ENCODE results near the gene DSTN. TPM values are rescaled to one million over a fixed set of nuclear protein-coding genes. Genes with fewer than 3 reads are reported as not detected.

The DSTN gene
- total and polyA plus RNA-seq, 4 donors: 174 to 405 (median 314) TPM

DNA sequence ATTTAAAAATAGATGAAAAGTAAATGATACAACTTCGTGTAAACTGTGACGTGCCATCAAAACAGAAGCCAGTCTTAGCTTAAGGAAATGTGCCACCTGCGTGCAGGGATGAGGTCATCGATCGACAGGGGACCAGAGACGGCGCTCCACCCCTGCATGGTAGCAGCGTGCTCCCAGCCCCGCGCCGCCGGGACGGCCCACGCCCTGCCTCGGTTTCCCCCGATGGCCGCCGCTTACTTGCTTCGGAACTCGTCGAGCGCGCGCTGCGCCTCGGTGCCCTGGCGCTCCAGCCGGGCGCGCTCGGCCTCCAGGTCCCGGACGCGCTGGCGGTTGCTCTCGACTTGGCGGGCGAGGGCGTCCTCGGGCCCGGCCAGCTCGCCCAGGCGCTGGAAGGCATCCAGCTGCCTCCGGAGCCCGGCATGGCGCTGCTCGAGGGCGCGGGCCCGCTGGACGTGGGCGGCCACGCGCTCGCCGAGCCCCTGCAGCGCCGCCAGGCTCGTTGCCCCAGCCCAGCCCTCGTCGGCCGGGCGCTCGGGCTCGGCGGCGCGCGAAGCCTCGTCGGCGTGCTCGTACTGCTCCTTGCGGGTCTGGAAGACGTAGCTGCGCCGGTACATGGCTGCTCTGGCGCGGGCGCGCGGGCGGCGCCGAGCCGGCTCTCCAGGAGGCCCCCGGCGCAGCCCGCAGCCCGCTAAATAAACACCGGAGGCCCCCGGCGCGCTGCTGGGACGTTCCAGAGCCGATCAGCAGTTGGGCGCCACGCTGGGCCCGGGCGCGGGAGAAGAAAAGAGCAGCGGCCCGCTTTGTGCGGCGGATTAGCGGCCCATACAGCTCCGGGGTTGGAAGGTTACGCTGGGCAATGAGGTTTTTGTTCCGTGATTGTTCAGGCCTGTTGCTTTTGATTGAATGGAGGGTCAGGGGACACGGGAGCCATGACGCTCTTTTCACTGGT is 38.9 kb upstream of the DSTN start, which contains the start of gene BFSP1:
Gene BFSP1, minus strand, starts transcription at position 664 of the 949 bp plus-strand sequence. Its CDS starts 50 bp downstream, at position 614.
- H3K4me3 ChIP-seq (ENCODE audit: low read depth, low read length): peak within 1 kb of the TSS; percentile 38
- H3K27ac ChIP-seq (ENCODE audit: low read depth, low read length): no peak within 1 kb of the TSS
- WGBS (ENCODE audit: insufficient coverage): under 1% methylated on average over 111 of the region's 111 CpGs

DNA sequence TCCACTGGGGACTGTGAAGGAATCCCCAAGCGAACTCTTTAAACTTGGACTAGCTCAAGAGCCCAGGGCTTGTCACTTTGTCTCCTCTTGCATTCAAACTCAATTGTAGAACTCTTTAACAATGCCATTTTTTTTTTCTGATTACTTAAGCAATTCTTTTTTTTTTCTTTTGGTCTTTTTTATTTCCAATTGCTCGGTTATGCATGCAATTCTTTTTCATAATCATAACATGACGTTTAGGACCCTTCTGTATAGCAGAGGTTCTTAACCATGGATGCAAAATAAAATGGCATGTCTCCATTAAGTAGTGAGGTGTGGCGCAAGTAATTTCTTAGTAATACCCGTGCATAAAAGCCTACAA is 38.2 kb upstream of the DSTN start:
- WGBS (ENCODE audit: insufficient coverage): 13% methylated on average over 1 of the region's 5 CpGs
- Histone ChIP-seq H3K27me3 (ENCODE audit: control insufficient read depth, insufficient read depth, low read length) (peaks cover 2% of the 10 kb centered on the region), H3K4me3 (ENCODE audit: low read depth, low read length) (peak overlapping the region; percentile 38), H3K27ac (ENCODE audit: low read depth, low read length) (no peak overlapping the region), H3K4me1 (ENCODE audit: control insufficient read depth, insufficient read depth, low read length) (peaks cover 10% of the 10 kb centered on the region), H3K9me3 (ENCODE audit: control insufficient read depth, insufficient read depth, low read length) (no peaks in the 10 kb centered on the region), H3K36me3 (ENCODE audit: control insufficient read depth, insufficient read depth, low read length) (no peaks in the 10 kb centered on the region)
- no peak for DNase-seq (ENCODE audit: low read depth in 4 of 6, low spot score in 6 of 6)

More for the DNA sequence above, 38.9 kb upstream of the DSTN start, which contains the start of gene BFSP1:
- Histone ChIP-seq H3K4me1 (ENCODE audit: control insufficient read depth, insufficient read depth, low read length) (peaks cover 10% of the 10 kb centered on the region), H3K27me3 (ENCODE audit: control insufficient read depth, insufficient read depth, low read length) (peaks cover 2% of the 10 kb centered on the region), H3K36me3 (ENCODE audit: control insufficient read depth, insufficient read depth, low read length) (no peaks in the 10 kb centered on the region), H3K9me3 (ENCODE audit: control insufficient read depth, insufficient read depth, low read length) (no peaks in the 10 kb centered on the region)
- peak in 2 of 6 donors; percentile 78 to 80 for DNase-seq (ENCODE audit: low read depth in 4 of 6, low spot score in 6 of 6)

DNA sequence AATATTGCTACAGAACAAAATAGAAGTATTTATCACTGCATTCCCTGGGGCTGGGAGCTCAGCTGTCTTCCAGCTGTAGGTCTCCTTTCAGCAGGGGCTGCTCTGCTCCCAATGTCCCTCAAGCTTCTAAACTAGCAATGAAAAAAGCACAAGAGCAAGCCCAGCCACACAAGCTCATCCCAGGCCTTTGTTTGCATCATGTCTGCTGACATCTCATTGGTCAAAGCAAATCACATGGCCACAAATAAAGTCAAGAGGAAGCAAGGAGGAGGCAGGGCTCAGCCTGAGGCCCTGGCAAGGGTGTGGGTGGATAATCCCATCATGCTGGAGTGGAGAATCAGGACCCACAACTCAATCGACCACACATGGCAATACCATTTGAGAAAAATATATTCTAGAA is 36.5 kb upstream of the DSTN start:
- Histone ChIP-seq H3K27ac (ENCODE audit: low read depth, low read length) (no peak overlapping the region), H3K9me3 (ENCODE audit: control insufficient read depth, insufficient read depth, low read length) (no peaks in the 10 kb centered on the region), H3K4me1 (ENCODE audit: control insufficient read depth, insufficient read depth, low read length) (peaks cover 10% of the 10 kb centered on the region), H3K4me3 (ENCODE audit: low read depth, low read length) (no peak overlapping the region), H3K27me3 (ENCODE audit: control insufficient read depth, insufficient read depth, low read length) (peaks cover 2% of the 10 kb centered on the region), H3K36me3 (ENCODE audit: control insufficient read depth, insufficient read depth, low read length) (no peaks in the 10 kb centered on the region)
- no CpG with 5 or more reads among the region's 1 CpG for WGBS (ENCODE audit: insufficient coverage)
- peak in 2 of 6 donors; percentile 40 to 70 for DNase-seq (ENCODE audit: low read depth in 4 of 6, low spot score in 6 of 6)

DNA sequence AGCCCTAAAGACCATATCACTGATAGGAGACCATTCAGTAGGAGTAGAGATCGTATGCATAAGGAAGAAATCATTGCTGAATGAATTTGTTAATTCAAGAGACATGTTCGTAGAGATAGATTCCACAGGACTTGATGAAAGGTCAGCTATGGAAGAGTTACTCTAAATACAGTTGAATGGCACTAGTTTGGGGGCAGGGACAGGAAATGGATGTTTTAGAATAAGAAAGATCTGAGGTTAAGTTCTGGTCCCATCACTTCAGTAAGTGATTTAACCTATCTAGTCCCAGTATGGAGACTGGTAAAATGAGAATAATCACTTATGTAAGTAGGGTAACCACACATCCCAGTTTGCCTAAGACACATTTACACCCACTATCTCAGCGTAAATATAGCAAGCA is 35.8 kb upstream of the DSTN start:
- no peaks in the 10 kb centered on the region for H3K9me3 ChIP-seq (ENCODE audit: control insufficient read depth, insufficient read depth, low read length)
- no peak overlapping the region for H3K4me3 ChIP-seq (ENCODE audit: low read depth, low read length)
- WGBS (ENCODE audit: insufficient coverage): 100% methylated on average over 3 of the region's 3 CpGs
- no peak overlapping the region for H3K27ac ChIP-seq (ENCODE audit: low read depth, low read length)
- peaks cover 10% of the 10 kb centered on the region for H3K4me1 ChIP-seq (ENCODE audit: control insufficient read depth, insufficient read depth, low read length)
- H3K36me3 ChIP-seq (ENCODE audit: control insufficient read depth, insufficient read depth, low read length): no peaks in the 10 kb centered on the region
- no peak for DNase-seq (ENCODE audit: low read depth in 4 of 6, low spot score in 6 of 6)
- peaks cover 2% of the 10 kb centered on the region for H3K27me3 ChIP-seq (ENCODE audit: control insufficient read depth, insufficient read depth, low read length)

DNA sequence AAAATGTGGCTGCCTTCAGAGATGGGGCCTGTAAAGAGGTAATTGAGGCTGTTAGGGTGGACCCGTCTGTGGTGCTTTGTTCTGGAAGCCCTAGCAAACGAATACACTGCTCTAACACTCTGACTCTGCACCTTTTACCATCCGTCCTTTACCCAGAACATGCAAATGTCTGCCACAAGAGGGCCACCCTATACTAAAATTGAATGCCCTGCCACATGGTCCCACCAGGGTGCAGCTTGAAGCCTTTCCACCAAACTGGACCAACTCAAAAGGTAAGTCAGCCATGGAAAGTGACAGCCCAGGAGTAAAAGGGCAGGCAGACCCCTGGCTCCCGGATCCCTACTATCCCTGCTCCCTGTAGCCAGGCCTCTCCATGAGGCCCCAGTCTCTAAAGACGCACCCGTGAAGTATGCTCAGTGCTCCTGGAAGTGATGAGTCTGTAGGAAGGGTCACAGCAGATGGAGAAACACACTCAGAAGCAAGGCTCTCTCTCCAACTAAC is 32.9 kb upstream of the DSTN start:
- Histone ChIP-seq H3K4me3 (ENCODE audit: low read depth, low read length) (no peak overlapping the region), H3K27me3 (ENCODE audit: control insufficient read depth, insufficient read depth, low read length) (no peaks in the 10 kb centered on the region), H3K9me3 (ENCODE audit: control insufficient read depth, insufficient read depth, low read length) (no peaks in the 10 kb centered on the region), H3K27ac (ENCODE audit: low read depth, low read length) (no peak overlapping the region), H3K4me1 (ENCODE audit: control insufficient read depth, insufficient read depth, low read length) (peaks cover 4% of the 10 kb centered on the region), H3K36me3 (ENCODE audit: control insufficient read depth, insufficient read depth, low read length) (no peaks in the 10 kb centered on the region)
- 12% methylated on average over 3 of the region's 6 CpGs for WGBS (ENCODE audit: insufficient coverage)
- peak in 2 of 6 donors; percentile 77 to 83 for DNase-seq (ENCODE audit: low read depth in 4 of 6, low spot score in 6 of 6)

DNA sequence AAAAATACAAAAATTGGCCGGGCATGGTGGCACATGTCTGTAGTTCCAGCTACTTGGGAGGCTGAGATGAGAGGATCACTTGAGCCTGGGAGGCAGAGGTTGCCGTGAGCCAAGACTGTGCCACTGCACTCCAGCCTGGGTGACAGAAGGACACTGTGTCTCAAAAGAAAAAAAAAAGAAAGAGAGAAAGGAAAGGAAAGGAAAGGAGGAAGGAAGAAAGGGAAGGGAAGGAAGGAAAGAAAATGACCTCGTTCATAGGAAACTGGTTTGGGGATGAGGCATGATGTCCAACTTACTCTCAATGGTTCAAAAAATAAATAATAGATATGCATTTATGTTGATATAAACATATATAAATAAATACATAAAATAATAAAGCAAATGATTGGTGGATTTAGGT is 31.9 kb upstream of the DSTN start:
- WGBS (ENCODE audit: insufficient coverage): 96% methylated on average over 2 of the region's 3 CpGs
- H3K27me3 ChIP-seq (ENCODE audit: control insufficient read depth, insufficient read depth, low read length): no peaks in the 10 kb centered on the region

GRCh38 chr20:17538517-17539170 is 31.2 kb upstream of the DSTN start:
- Histone ChIP-seq H3K4me1 (ENCODE audit: control insufficient read depth, insufficient read depth, low read length) (no peaks in the 10 kb centered on the region), H3K9me3 (ENCODE audit: control insufficient read depth, insufficient read depth, low read length) (no peaks in the 10 kb centered on the region), H3K27me3 (ENCODE audit: control insufficient read depth, insufficient read depth, low read length) (no peaks in the 10 kb centered on the region), H3K4me3 (ENCODE audit: low read depth, low read length) (no peak overlapping the region), H3K36me3 (ENCODE audit: control insufficient read depth, insufficient read depth, low read length) (no peaks in the 10 kb centered on the region), H3K27ac (ENCODE audit: low read depth, low read length) (no peak overlapping the region)
- WGBS (ENCODE audit: insufficient coverage): 73% methylated on average over 4 of the region's 7 CpGs
- no peak for DNase-seq (ENCODE audit: low read depth in 4 of 6, low spot score in 6 of 6)

More for the DNA sequence above, 31.9 kb upstream of the DSTN start:
- Histone ChIP-seq H3K27ac (ENCODE audit: low read depth, low read length) (no peak overlapping the region), H3K4me1 (ENCODE audit: control insufficient read depth, insufficient read depth, low read length) (peaks cover 4% of the 10 kb centered on the region), H3K36me3 (ENCODE audit: control insufficient read depth, insufficient read depth, low read length) (no peaks in the 10 kb centered on the region), H3K9me3 (ENCODE audit: control insufficient read depth, insufficient read depth, low read length) (no peaks in the 10 kb centered on the region), H3K4me3 (ENCODE audit: low read depth, low read length) (no peak overlapping the region)
- no peak for DNase-seq (ENCODE audit: low read depth in 4 of 6, low spot score in 6 of 6)

GRCh38 chr20:17541596-17541995 is 28.3 kb upstream of the DSTN start:
- H3K27ac ChIP-seq (ENCODE audit: low read depth, low read length): no peak overlapping the region
- H3K4me3 ChIP-seq (ENCODE audit: low read depth, low read length): no peak overlapping the region
- H3K9me3 ChIP-seq (ENCODE audit: control insufficient read depth, insufficient read depth, low read length): no peaks in the 10 kb centered on the region
- no peaks in the 10 kb centered on the region for H3K4me1 ChIP-seq (ENCODE audit: control insufficient read depth, insufficient read depth, low read length)
- 100% methylated on average over 1 of the region's 3 CpGs for WGBS (ENCODE audit: insufficient coverage)
- DNase-seq (ENCODE audit: low read depth in 4 of 6, low spot score in 6 of 6): no peak
- H3K36me3 ChIP-seq (ENCODE audit: control insufficient read depth, insufficient read depth, low read length): no peaks in the 10 kb centered on the region
- no peaks in the 10 kb centered on the region for H3K27me3 ChIP-seq (ENCODE audit: control insufficient read depth, insufficient read depth, low read length)

DNA sequence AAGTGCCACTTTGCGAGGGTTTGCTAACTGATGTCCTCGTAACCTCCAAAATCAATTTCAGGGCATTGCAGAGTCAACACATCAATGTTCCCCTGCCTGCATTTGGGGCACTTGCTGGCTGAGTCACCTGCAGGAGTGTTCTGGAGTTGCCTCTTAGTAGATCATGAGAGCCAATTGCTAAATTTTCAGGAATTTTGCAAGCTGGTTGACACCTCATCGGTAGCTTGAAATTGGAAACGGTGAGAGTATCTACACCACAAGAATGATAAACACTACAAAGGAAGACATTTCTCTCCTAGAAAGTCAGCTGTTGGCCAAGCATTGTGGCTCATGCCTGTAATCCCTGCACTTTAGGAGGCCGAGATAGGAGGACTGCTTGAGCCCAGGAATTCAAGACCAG is 27.9 kb upstream of the DSTN start:
- 90% methylated on average over 4 of the region's 5 CpGs for WGBS (ENCODE audit: insufficient coverage)
- no peaks in the 10 kb centered on the region for H3K36me3 ChIP-seq (ENCODE audit: control insufficient read depth, insufficient read depth, low read length)
- DNase-seq (ENCODE audit: low read depth in 4 of 6, low spot score in 6 of 6): no peak
- H3K27ac ChIP-seq (ENCODE audit: low read depth, low read length): no peak overlapping the region
- no peaks in the 10 kb centered on the region for H3K9me3 ChIP-seq (ENCODE audit: control insufficient read depth, insufficient read depth, low read length)
- H3K4me1 ChIP-seq (ENCODE audit: control insufficient read depth, insufficient read depth, low read length): no peaks in the 10 kb centered on the region
- H3K4me3 ChIP-seq (ENCODE audit: low read depth, low read length): no peak overlapping the region
- H3K27me3 ChIP-seq (ENCODE audit: control insufficient read depth, insufficient read depth, low read length): no peaks in the 10 kb centered on the region
